PC-3 (cell line): ENCODE results near the gene HBE1.

Experiments used
- CTCF ChIP-seq: fragments of 300-600 bp; sonication (generic); conservative IDR thresholded peaks from 2 replicates; pipeline ENCODE4 v1.5.1; 2017; ENCODE audit warnings: antibody characterized with exemption, low read depth, mild to moderate bottlenecking, low read length
- EZH2 ChIP-seq: fragments of 300-600 bp; sonication (generic); IDR thresholded peaks from one replicate; pipeline ENCODE4 v1.6.1; 2017; ENCODE audit warnings: antibody characterized with exemption, mild to moderate bottlenecking, low read length; ENCODE audit not compliant: unreplicated experiment
- EZH2phosphoT487 ChIP-seq: fragments of 300-600 bp; sonication (generic); IDR thresholded peaks from 2 replicates; pipeline ENCODE4 v1.6.1; 2018; ENCODE audit warnings: mild to moderate bottlenecking, antibody characterized with exemption, low read length, borderline replicate concordance

GRCh38 chr11:5284637-5285036, 14.9 kb upstream of the HBE1 start:
- TF ChIP-seq CTCF = no peak
- no peak for TF ChIP-seq EZH2phosphoT487
- TF ChIP-seq EZH2 = no peak
